Uterus (tissue), 4 donors: ENCODE results near the gene PUS10. TPM values are rescaled to one million over a fixed set of nuclear protein-coding genes. Genes with fewer than 3 reads are reported as not detected.
A peak's percentile ranks its signal among the peaks of the same experiment; 100 is the strongest.
"Not testable (repeated sequence)": the region's sequence is repeated elsewhere in the genome, so short reads cannot be mapped to it uniquely, and the experiment has no call there.

Experiments used
- DNase-seq, 2 donors: peaks; one replicate each; pipeline ENCODE4 v3.0.0-alpha.2; 2019 to 2020
- H3K27ac ChIP-seq, 2 donors: fragments of 200-600 bp; sonication (generic); 1 replicate in 1 of 2; 2 replicates in 1 of 2; pipeline ENCODE4 v1.5.1; 2016 to 2018
- H3K27me3 ChIP-seq, 2 donors: fragments of 200-600 bp; sonication (generic); one replicate each; pipeline ENCODE4 v1.5.1; 2018 to 2019; ENCODE audit warnings: control low read depth in 1 of 2
- H3K36me3 ChIP-seq, 2 donors: fragments of 200-600 bp; sonication (generic); one replicate each; pipeline ENCODE4 v1.5.1; 2019; ENCODE audit warnings: control low read depth in 1 of 2
- H3K4me1 ChIP-seq, 2 donors: fragments of 200-600 bp; sonication (generic); one replicate each; pipeline ENCODE4 v1.5.1; 2018 to 2019; ENCODE audit warnings: control low read depth in 1 of 2
- H3K4me3 ChIP-seq, 2 donors: fragments of 200-600 bp; sonication (generic); 1 replicate in 1 of 2; 2 replicates in 1 of 2; pipeline ENCODE4 v1.5.1; 2018 to 2019; ENCODE audit warnings: mild to moderate bottlenecking in 1 of 2
- H3K9me3 ChIP-seq, 2 donors: fragments of 200-600 bp; sonication (generic); one replicate each; pipeline ENCODE4 v1.5.1; 2019; ENCODE audit warnings: control low read depth in 1 of 2
- CTCF ChIP-seq, 4 experiments: fragments of 200-600 bp in 2 of 4; fragments of 450-650 bp in 2 of 4; sonication (generic) in 2 of 4; IDR thresholded peaks; one replicate each; pipeline ENCODE4 v1.5.1; 2016 to 2019; ENCODE audit warnings: antibody characterized with exemption in 4 of 4, mild to moderate bottlenecking in 2 of 4, moderate library complexity in 1 of 4
- POLR2A ChIP-seq, 2 donors: fragments of 450-650 bp; IDR thresholded peaks; one replicate each; pipeline ENCODE4 v1.6.1; 2016; ENCODE audit warnings: antibody characterized with exemption in 2 of 2, mild to moderate bottlenecking in 1 of 2, moderate library complexity in 1 of 2
- intact Hi-C: fragments of 100-400 bp; cut with DNase I; formaldehyde crosslinking; loops from one replicate; pipeline ENCODE4 v1.15.1; 2023; ENCODE audit warnings: low total_unique reads
- total RNA-seq, 4 donors: library from RNA; depleted of rRNA in 3 of 4; stranded (reverse); fragments of >200 nt in 3 of 4; gene quantifications; one replicate each; pipeline versions ENCODE4 v1.1.0 to v1.2.4, GENCODE V29; 2014 to 2023
- donor health status: DM: yes; HTN: yes; CAD: no.

The PUS10 gene
- total RNA-seq, 4 donors from 2014 or later: 1.8 to 16.5 (median 8.6) TPM

GRCh38 chr2:61017003-61017555 lies 976 bp downstream of the PUS10 start:
- Histone ChIP-seq H3K27me3 (no peaks in the 10 kb centered on the region), H3K9me3 (no peaks in the 10 kb centered on the region), H3K36me3 (no peaks in the 10 kb centered on the region), H3K4me3 (peak overlapping the region; percentile 89 to 91), H3K27ac (peak overlapping the region; percentile 93), H3K4me1 (peaks cover 0 to 14% of the 10 kb centered on the region in 2 donors)
- DNase-seq: peak; percentile 60
- TF ChIP-seq POLR2A (IDR thresholded peaks at IDR 0.05) (peak in 1 of 2 donors; percentile 35), CTCF (IDR thresholded peaks at IDR 0.05) (no peak)
- intact Hi-C loops: no loop called here

- H3K27ac ChIP-seq: peak overlapping the region; percentile 93
- intact Hi-C loops: no loop called here
- peak overlapping the region; percentile 89 to 91 for H3K4me3 ChIP-seq
- H3K27me3 ChIP-seq: no peaks in the 10 kb centered on the region
- H3K4me1 ChIP-seq: peaks cover 0 to 14% of the 10 kb centered on the region in 2 donors
- no peak for DNase-seq
- TF ChIP-seq POLR2A (IDR thresholded peaks at IDR 0.05) (no peak), CTCF (IDR thresholded peaks at IDR 0.05) (no peak)
- H3K36me3 ChIP-seq: no peaks in the 10 kb centered on the region
- H3K9me3 ChIP-seq: no peaks in the 10 kb centered on the region
Observed at GRCh38 chr2:61016392-61017002, 1.6 kb downstream of the PUS10 start.

- no peak for DNase-seq
- Histone ChIP-seq H3K4me1 (peaks cover 0 to 14% of the 10 kb centered on the region in 2 donors), H3K27me3 (no peaks in the 10 kb centered on the region), H3K4me3 (no peak overlapping the region), H3K9me3 (no peaks in the 10 kb centered on the region), H3K27ac (peak overlapping the region in 1 of 2 donors; percentile 93), H3K36me3 (no peaks in the 10 kb centered on the region)
- intact Hi-C loops: no loop called here
- TF ChIP-seq POLR2A (IDR thresholded peaks at IDR 0.05) (no peak), CTCF (IDR thresholded peaks at IDR 0.05) (no peak)
Observed at GRCh38 chr2:61015976-61016375, 2.1 kb downstream of the PUS10 start.

- Histone ChIP-seq H3K4me1 (peaks cover 0 to 14% of the 10 kb centered on the region in 2 donors), H3K9me3 (no peaks in the 10 kb centered on the region), H3K36me3 (no peaks in the 10 kb centered on the region), H3K27me3 (no peaks in the 10 kb centered on the region), H3K4me3 (no peak overlapping the region), H3K27ac (no peak overlapping the region)
- intact Hi-C loops: no loop called here
- TF ChIP-seq POLR2A (IDR thresholded peaks at IDR 0.05): no peak
- TF ChIP-seq CTCF (IDR thresholded peaks at IDR 0.05): no peak
- DNase-seq: no peak
Observed at GRCh38 chr2:61014763-61015162, 3.3 kb downstream of the PUS10 start.

- Histone ChIP-seq H3K4me1 (no peaks in the 10 kb centered on the region), H3K36me3 (no peaks in the 10 kb centered on the region), H3K27me3 (no peaks in the 10 kb centered on the region), H3K4me3 (no peak overlapping the region), H3K27ac (no peak overlapping the region), H3K9me3 (no peaks in the 10 kb centered on the region)
- intact Hi-C loops: no loop called here
- no peak for DNase-seq
- TF ChIP-seq POLR2A (IDR thresholded peaks at IDR 0.05) (no peak), CTCF (IDR thresholded peaks at IDR 0.05) (no peak)
Observed at GRCh38 chr2:61013382-61013781, 4.7 kb downstream of the PUS10 start.

GRCh38 chr2:61012303-61012702 lies 5.8 kb downstream of the PUS10 start:
- H3K9me3 ChIP-seq, H3K4me3 ChIP-seq, H3K27me3 ChIP-seq, intact Hi-C loops, H3K4me1 ChIP-seq, H3K36me3 ChIP-seq, DNase-seq: not testable (repeated sequence)
- peak overlapping the region in 1 of 2 donors; percentile 3 for H3K27ac ChIP-seq
